Endothelial cell of umbilical vein (primary cell): ENCODE measurements around the gene PTGER3. TPM values are rescaled to one million over a fixed set of nuclear protein-coding genes. Genes with fewer than 3 reads are reported as not detected.

ENCODE experiments used
- BruUV-seq: library from RNA; stranded (reverse); fragments of 400-500 nt; replicated peaks from 2 replicates; lab custom pipeline; 2021; lab: Mats Ljungman, UMichigan
- CTCF ChIA-PET: fragments of 300-600, 350-600 bp; sonication (Branson Sonifier 250); formaldehyde crosslinking; loops from one replicate; lab custom pipeline; 2021; ENCODE audit warnings: antibody characterized with exemption, inconsistent platforms; lab: Charles Lee
- POLR2A ChIA-PET: fragments of 300-600, 350-600 bp; sonication (Branson Sonifier 250); formaldehyde crosslinking; loops from one replicate; lab custom pipeline; 2021; ENCODE audit warnings: antibody characterized with exemption, inconsistent platforms; lab: Charles Lee
- DNase-seq: peaks from one replicate; pipeline ENCODE4 v3.0.0-alpha.2; 2011; ENCODE audit warnings: low read depth, low spot score
- FAIRE-seq: peaks from 2 replicates; lab custom pipeline; 2011; peaks lifted over from hg19 to GRCh38; lab: Jason Lieb, UNC
- H2AFZ ChIP-seq: 2 replicates; pipeline ENCODE4 v1.6.0; 2012; ENCODE audit warnings: low read depth, low read length, control low read depth, inconsistent platforms
- H3K27ac ChIP-seq: 2 replicates; pipeline ENCODE4 v1.5.1; 2011; ENCODE audit warnings: low read depth, mild to moderate bottlenecking, control low read depth, low read length, moderate library complexity; ENCODE audit not compliant: insufficient read depth
- H3K27me3 ChIP-seq, 2 experiments: 2 replicates each; pipeline versions ENCODE4 v1.6.0 to v1.6.1; 2011; ENCODE audit warnings: low read length in 2 of 2, mixed read lengths in 1 of 2; ENCODE audit not compliant: control insufficient read depth in 2 of 2, insufficient read depth in 2 of 2
- H3K36me3 ChIP-seq, 2 experiments: 2 replicates in 1 of 2; 3 replicates in 1 of 2; pipeline ENCODE4 v1.5.1; 2011; ENCODE audit warnings: low read length in 2 of 2, mild to moderate bottlenecking in 1 of 2, moderate library complexity in 1 of 2; ENCODE audit not compliant: control insufficient read depth in 2 of 2, insufficient read depth in 2 of 2; ENCODE audit errors: extremely low read depth in 1 of 2
- H3K4me1 ChIP-seq: 3 replicates; pipeline ENCODE4 v1.5.1; 2011; ENCODE audit warnings: mild to moderate bottlenecking, low read length; ENCODE audit not compliant: control insufficient read depth, insufficient read depth; ENCODE audit errors: extremely low read depth
- H3K4me2 ChIP-seq: 2 replicates; pipeline ENCODE4 v1.6.1; 2011; ENCODE audit warnings: low read length, control low read depth, mixed read lengths; ENCODE audit not compliant: insufficient read depth
- H3K4me3 ChIP-seq, 3 experiments: fragments of 200-600 bp in 1 of 3; sonication (generic), shearing (Covaris generic) in 1 of 3; replicated peaks in 1 of 3; 2 replicates each; pipeline ENCODE4 v1.5.1; 2011 to 2016; ENCODE audit warnings: control low read depth in 3 of 3, low read length in 3 of 3, mild to moderate bottlenecking in 2 of 3, inconsistent platforms in 1 of 3, low read depth in 1 of 3, moderate library complexity in 1 of 3; ENCODE audit not compliant: insufficient read depth in 1 of 3
- H3K79me2 ChIP-seq: 2 replicates; pipeline ENCODE4 v1.6.0; 2012; ENCODE audit warnings: low read length, inconsistent platforms; ENCODE audit not compliant: control insufficient read depth, insufficient read depth
- H3K9ac ChIP-seq: replicated peaks from 2 replicates; pipeline ENCODE3; 2011; ENCODE audit warnings: low read length, control low read depth; ENCODE audit not compliant: insufficient read depth; ENCODE audit errors: extremely low read depth
- H3K9me1 ChIP-seq: replicated peaks from 3 replicates; pipeline ENCODE4 v1.6.0; 2011; ENCODE audit warnings: mild to moderate bottlenecking, low read length; ENCODE audit not compliant: control insufficient read depth, insufficient read depth; ENCODE audit errors: extremely low read depth
- H3K9me3 ChIP-seq: replicated peaks from 2 replicates; pipeline ENCODE4 v1.5.1; 2012; ENCODE audit warnings: low read length, inconsistent platforms; ENCODE audit not compliant: control insufficient read depth, insufficient read depth
- H4K20me1 ChIP-seq: replicated peaks from 2 replicates; pipeline ENCODE3; 2011; ENCODE audit warnings: mild to moderate bottlenecking, low read length; ENCODE audit not compliant: control insufficient read depth, insufficient read depth; ENCODE audit errors: extremely low read depth
- CTCF ChIP-seq, 2 donors: IDR thresholded peaks; 1 replicate in 1 of 2; 2 replicates in 1 of 2; pipeline ENCODE4 v1.5.1; 2011; ENCODE audit warnings: low read length in 2 of 2, mild to moderate bottlenecking in 2 of 2, moderate library complexity in 2 of 2, control low read depth in 1 of 2, inconsistent platforms in 1 of 2, low read depth in 1 of 2; ENCODE audit not compliant: insufficient read depth in 1 of 2; ENCODE audit errors: extremely low read depth in 1 of 2
- EZH2 ChIP-seq: IDR thresholded peaks from 2 replicates; pipeline ENCODE4 v1.6.1; 2012; ENCODE audit warnings: borderline replicate concordance, low read depth, mild to moderate bottlenecking, moderate library complexity, low read length, inconsistent platforms; ENCODE audit not compliant: severe bottlenecking
- FOS ChIP-seq: IDR thresholded peaks from 2 replicates; pipeline ENCODE4 v1.6.1; 2011; ENCODE audit warnings: mild to moderate bottlenecking, low read length, moderate library complexity, borderline replicate concordance; ENCODE audit not compliant: insufficient read depth
- GATA2 ChIP-seq: IDR thresholded peaks from 2 replicates; pipeline ENCODE4 v1.7.0; 2011; ENCODE audit warnings: low read depth, mild to moderate bottlenecking, moderate library complexity, mixed read lengths, low read length; ENCODE audit not compliant: insufficient read length, insufficient read depth
- JUN ChIP-seq: IDR thresholded peaks from 2 replicates; pipeline ENCODE4 v1.6.1; 2011; ENCODE audit warnings: borderline replicate concordance, low read depth; ENCODE audit not compliant: insufficient read length, insufficient read depth
- MYC ChIP-seq: IDR thresholded peaks from one replicate; pipeline ENCODE4 v1.6.1; 2011; ENCODE audit warnings: mild to moderate bottlenecking, low read depth, low read length
- POLR2A ChIP-seq: IDR thresholded peaks from 2 replicates; pipeline ENCODE4 v1.6.1; 2012; ENCODE audit warnings: low read depth, mild to moderate bottlenecking, control low read depth, low read length
- POLR2AphosphoS5 ChIP-seq: IDR thresholded peaks from 2 replicates; pipeline ENCODE4 v1.6.1; 2012; ENCODE audit warnings: low read depth, mild to moderate bottlenecking, control low read depth, low read length, moderate library complexity; ENCODE audit not compliant: insufficient read depth
- dilution Hi-C: fragments of 300-500 bp; cut with MboI; formaldehyde crosslinking; loops from one replicate; pipeline ENCODE4 v1.15.0; 2019; ENCODE audit warnings: low sequenced_read_pairs; ENCODE audit not compliant: extremely low pct_ligation_motif_present
- intact Hi-C: fragments of 100-400 bp; cut with micrococcal nuclease; formaldehyde crosslinking; loops from one replicate; pipeline ENCODE4 v1.10.0; 2022
- polyA plus RNA-seq, 4 experiments: library from polyadenylated mRNA; depleted of rRNA in 3 of 4; stranded (reverse) in 3 of 4; unstranded in 1 of 4; fragments of >200 nt; gene quantifications; 2 replicates each; pipeline versions ENCODE4 v1.2.1 to v1.2.3, GENCODE V29; 2011 to 2012; ENCODE audit warnings: missing spikeins in 1 of 4
- total RNA-seq: library from RNA; stranded (reverse); gene quantifications from 2 replicates; pipeline ENCODE4 v1.2.3, GENCODE V29; 2021
- TF ChIP-seq, protein P1 (sequence below): IDR thresholded peaks from 2 replicates; pipeline ENCODE4 v1.6.1; 2011; ENCODE audit not compliant: insufficient read depth, insufficient read length

PTGER3 gene
- total and polyA plus RNA-seq, 2 donors (not counting 3 experiments of a cell fraction or from before 2014, with no cell fraction given), result 0.01 TPM; not detected in 1

- no peaks in the 10 kb centered on the region for H3K27me3 ChIP-seq
- TF ChIP-seq FOS (no peak), POLR2AphosphoS5 (no peak), POLR2A (no peak), MYC (no peak), EZH2 (no peak), JUN (no peak), CTCF (IDR thresholded peaks at IDR 0.05; ENCODE audit: extremely low read depth in 1 of 2, insufficient read depth in 1 of 2, low read depth in 1 of 2, low read length in 2 of 2) (no peak), GATA2 (no peak)
- TF ChIP-seq, protein P1, sequence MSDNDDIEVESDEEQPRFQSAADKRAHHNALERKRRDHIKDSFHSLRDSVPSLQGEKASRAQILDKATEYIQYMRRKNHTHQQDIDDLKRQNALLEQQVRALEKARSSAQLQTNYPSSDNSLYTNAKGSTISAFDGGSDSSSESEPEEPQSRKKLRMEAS, result no peak
- no peaks in the 10 kb centered on the region for H3K36me3 ChIP-seq
- no peak overlapping the region for H2AFZ ChIP-seq
- POLR2A ChIA-PET, result no interaction called here
- H3K9me1 ChIP-seq, result no peaks in the 10 kb centered on the region
- CTCF ChIA-PET, result no interaction called here
- no peaks in the 10 kb centered on the region for H3K79me2 ChIP-seq
- dilution Hi-C loops, result no loop called here
- H3K4me3 ChIP-seq, result no peak overlapping the region
- no peaks in the 10 kb centered on the region for H3K9me3 ChIP-seq
- intact Hi-C loops, result no loop called here
- no peaks in the 10 kb centered on the region for H3K4me1 ChIP-seq
- DNase-seq (no peak), FAIRE-seq (no peak)
- no peak overlapping the region for H3K4me2 ChIP-seq
- BruUV-seq, result no TSS peak
- no peak overlapping the region for H3K9ac ChIP-seq
- H4K20me1 ChIP-seq, result no peaks in the 10 kb centered on the region
- no peak overlapping the region for H3K27ac ChIP-seq
These were observed 39.4 kb upstream of the PTGER3 start for GRCh38 chr1:71087060-71087459.
